Measurements from ENCODE around the gene XRRA1.

Gene XRRA1

DNA sequence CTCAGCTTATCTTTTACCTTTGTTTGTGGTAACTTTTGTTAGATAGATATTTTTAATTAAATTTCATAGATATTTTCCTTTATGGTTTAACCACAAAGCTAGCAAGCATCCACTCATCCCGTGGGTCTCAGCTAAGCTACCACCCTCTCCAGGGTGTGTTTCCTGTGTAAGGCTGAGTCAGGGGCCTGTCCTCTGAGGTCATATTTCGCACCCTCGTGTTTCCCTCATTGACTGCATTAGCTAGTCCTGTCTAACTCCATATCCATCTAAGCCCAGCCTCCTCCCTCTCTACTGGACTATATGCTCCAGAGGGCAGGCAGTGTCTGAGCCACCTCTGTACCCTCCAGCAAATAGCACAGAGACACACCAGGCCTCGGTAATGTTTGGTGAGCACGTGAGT, 16.7 kb downstream of the XRRA1 start:
- ATAC-seq, result peak; percentile 46; the same call in 2 of the 3 replicates
- TF ChIP-seq PPARA (CRISPR knock-in tag; IDR thresholded peaks at IDR 0.05; ENCODE audit: borderline replicate concordance), result no peak
- no peak for TF ChIP-seq ISL1 (CRISPR knock-in tag; IDR thresholded peaks at IDR 0.05)
- no peak for TF ChIP-seq SNAI2 (CRISPR knock-in tag; IDR thresholded peaks at IDR 0.05)
- no peak for TF ChIP-seq ZC3H10 (CRISPR knock-in tag; IDR thresholded peaks at IDR 0.05)
- no peak for TF ChIP-seq ZFP3 (CRISPR knock-in tag; IDR thresholded peaks at IDR 0.05)
- TF ChIP-seq, protein P1, sequence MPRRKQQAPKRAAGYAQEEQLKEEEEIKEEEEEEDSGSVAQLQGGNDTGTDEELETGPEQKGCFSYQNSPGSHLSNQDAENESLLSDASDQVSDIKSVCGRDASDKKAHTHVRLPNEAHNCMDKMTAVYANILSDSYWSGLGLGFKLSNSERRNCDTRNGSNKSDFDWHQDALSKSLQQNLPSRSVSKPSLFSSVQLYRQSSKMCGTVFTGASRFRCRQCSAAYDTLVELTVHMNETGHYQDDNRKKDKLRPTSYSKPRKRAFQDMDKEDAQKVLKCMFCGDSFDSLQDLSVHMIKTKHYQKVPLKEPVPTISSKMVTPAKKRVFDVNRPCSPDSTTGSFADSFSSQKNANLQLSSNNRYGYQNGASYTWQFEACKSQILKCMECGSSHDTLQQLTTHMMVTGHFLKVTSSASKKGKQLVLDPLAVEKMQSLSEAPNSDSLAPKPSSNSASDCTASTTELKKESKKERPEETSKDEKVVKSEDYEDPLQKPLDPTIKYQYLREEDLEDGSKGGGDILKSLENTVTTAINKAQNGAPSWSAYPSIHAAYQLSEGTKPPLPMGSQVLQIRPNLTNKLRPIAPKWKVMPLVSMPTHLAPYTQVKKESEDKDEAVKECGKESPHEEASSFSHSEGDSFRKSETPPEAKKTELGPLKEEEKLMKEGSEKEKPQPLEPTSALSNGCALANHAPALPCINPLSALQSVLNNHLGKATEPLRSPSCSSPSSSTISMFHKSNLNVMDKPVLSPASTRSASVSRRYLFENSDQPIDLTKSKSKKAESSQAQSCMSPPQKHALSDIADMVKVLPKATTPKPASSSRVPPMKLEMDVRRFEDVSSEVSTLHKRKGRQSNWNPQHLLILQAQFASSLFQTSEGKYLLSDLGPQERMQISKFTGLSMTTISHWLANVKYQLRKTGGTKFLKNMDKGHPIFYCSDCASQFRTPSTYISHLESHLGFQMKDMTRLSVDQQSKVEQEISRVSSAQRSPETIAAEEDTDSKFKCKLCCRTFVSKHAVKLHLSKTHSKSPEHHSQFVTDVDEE (CRISPR knock-in tag; IDR thresholded peaks at IDR 0.05), result no peak
- TF ChIP-seq, protein P2, sequence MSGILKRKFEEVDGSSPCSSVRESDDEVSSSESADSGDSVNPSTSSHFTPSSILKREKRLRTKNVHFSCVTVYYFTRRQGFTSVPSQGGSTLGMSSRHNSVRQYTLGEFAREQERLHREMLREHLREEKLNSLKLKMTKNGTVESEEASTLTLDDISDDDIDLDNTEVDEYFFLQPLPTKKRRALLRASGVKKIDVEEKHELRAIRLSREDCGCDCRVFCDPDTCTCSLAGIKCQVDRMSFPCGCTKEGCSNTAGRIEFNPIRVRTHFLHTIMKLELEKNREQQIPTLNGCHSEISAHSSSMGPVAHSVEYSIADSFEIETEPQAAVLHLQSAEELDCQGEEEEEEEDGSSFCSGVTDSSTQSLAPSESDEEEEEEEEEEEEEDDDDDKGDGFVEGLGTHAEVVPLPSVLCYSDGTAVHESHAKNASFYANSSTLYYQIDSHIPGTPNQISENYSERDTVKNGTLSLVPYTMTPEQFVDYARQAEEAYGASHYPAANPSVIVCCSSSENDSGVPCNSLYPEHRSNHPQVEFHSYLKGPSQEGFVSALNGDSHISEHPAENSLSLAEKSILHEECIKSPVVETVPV (CRISPR knock-in tag; IDR thresholded peaks at IDR 0.05), result no peak
- TF ChIP-seq TOX (CRISPR knock-in tag; IDR thresholded peaks at IDR 0.05; ENCODE audit: borderline replicate concordance), result no peak

DNA sequence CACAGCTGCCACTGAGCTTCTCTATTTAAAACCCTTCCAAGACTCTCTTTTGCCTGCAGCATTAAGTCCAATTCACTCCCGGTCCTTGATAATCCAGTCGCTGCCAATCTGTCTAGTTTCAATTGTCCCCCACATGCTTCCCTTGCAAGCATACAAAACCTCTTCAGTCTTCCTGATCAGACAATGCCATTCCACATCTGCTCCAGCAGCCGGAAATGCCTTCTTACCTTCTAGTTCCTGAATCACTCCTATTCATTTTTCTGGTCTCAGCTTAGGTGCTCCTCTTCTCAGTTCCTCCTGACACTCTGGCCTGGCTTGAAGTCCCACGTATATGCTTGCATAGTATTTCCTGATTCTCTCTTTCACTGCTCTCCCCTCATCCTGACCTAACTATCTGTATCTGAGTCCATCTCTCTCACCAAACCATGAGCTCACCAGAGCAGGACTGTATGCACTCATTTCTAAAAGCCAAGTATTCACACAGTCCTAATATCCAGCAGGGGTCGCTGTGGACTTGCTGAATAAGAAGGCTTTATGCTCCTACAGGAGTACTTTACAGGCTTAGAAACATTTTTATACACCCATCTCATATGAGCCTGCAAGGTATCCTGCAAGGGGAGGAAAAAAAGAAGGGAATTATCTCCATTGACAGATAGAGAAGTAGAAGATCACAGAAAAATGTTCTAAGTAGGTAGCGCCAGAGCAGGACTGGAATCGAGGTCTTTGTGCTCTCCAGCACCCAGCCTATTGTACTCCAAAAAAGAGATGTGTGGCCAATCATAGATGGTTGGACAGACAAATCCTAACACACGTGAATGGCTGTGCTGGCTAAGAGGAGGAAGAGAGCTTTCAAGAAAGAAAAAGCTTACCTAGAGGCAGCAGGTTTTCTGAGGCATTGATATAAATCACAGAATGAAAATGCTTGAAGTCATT, 19.2 kb downstream of the XRRA1 start:
- ATAC-seq, result peak; percentile 97
- TF ChIP-seq GLIS3 (CRISPR knock-in tag; IDR thresholded peaks at IDR 0.05) (no peak), ARNTL (CRISPR knock-in tag; IDR thresholded peaks at IDR 0.05; ENCODE audit: borderline replicate concordance, low read depth) (no peak), ZNF70 (CRISPR knock-in tag; IDR thresholded peaks at IDR 0.05) (no peak), RARB (CRISPR knock-in tag; IDR thresholded peaks at IDR 0.05) (no peak), ISL1 (CRISPR knock-in tag; IDR thresholded peaks at IDR 0.05) (no peak), TCF4 (CRISPR knock-in tag; IDR thresholded peaks at IDR 0.05; ENCODE audit: borderline replicate concordance) (no peak), SNAI2 (CRISPR knock-in tag; IDR thresholded peaks at IDR 0.05) (no peak), ZNF8 (CRISPR knock-in tag; IDR thresholded peaks at IDR 0.05) (no peak), ESRRG (CRISPR knock-in tag; IDR thresholded peaks at IDR 0.05) (no peak), ZNF565 (CRISPR knock-in tag; conservative IDR thresholded peaks at IDR 0.05; ENCODE audit: low read depth) (no peak), OSR1 (CRISPR knock-in tag; IDR thresholded peaks at IDR 0.05) (no peak), PPARA (CRISPR knock-in tag; IDR thresholded peaks at IDR 0.05; ENCODE audit: borderline replicate concordance) (no peak), BACH2 (CRISPR knock-in tag; IDR thresholded peaks at IDR 0.05; ENCODE audit: borderline replicate concordance) (no peak)
- TF ChIP-seq, protein P3, sequence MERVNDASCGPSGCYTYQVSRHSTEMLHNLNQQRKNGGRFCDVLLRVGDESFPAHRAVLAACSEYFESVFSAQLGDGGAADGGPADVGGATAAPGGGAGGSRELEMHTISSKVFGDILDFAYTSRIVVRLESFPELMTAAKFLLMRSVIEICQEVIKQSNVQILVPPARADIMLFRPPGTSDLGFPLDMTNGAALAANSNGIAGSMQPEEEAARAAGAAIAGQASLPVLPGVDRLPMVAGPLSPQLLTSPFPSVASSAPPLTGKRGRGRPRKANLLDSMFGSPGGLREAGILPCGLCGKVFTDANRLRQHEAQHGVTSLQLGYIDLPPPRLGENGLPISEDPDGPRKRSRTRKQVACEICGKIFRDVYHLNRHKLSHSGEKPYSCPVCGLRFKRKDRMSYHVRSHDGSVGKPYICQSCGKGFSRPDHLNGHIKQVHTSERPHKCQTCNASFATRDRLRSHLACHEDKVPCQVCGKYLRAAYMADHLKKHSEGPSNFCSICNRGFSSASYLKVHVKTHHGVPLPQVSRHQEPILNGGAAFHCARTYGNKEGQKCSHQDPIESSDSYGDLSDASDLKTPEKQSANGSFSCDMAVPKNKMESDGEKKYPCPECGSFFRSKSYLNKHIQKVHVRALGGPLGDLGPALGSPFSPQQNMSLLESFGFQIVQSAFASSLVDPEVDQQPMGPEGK (CRISPR knock-in tag; IDR thresholded peaks at IDR 0.05; ENCODE audit: borderline replicate concordance), result no peak
- TF ChIP-seq, protein P1 (CRISPR knock-in tag; IDR thresholded peaks at IDR 0.05), result no peak
- TF ChIP-seq, protein P4, sequence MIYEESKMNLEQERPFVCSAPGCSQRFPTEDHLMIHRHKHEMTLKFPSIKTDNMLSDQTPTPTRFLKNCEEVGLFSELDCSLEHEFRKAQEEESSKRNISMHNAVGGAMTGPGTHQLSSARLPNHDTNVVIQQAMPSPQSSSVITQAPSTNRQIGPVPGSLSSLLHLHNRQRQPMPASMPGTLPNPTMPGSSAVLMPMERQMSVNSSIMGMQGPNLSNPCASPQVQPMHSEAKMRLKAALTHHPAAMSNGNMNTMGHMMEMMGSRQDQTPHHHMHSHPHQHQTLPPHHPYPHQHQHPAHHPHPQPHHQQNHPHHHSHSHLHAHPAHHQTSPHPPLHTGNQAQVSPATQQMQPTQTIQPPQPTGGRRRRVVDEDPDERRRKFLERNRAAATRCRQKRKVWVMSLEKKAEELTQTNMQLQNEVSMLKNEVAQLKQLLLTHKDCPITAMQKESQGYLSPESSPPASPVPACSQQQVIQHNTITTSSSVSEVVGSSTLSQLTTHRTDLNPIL (CRISPR knock-in tag; IDR thresholded peaks at IDR 0.05; ENCODE audit: low read depth), result no peak

Measured in SK-N-SH treated with all-trans-retinoic acid at 6 μM for 48 hours (cell line).